Nephron progenitor cell (in vitro differentiated cells): ENCODE measurements around the gene PDE2A.

ENCODE experiments used
- DNase-seq: peaks from one replicate; pipeline ENCODE4 v3.0.0; 2021
- H3K27ac Mint-ChIP-seq: 2 replicates; pipeline ENCODE4 v1.8.0; 2021; ENCODE audit warnings: mild to moderate bottlenecking, moderate library complexity, mixed read lengths
- H3K27me3 Mint-ChIP-seq: 2 replicates; pipeline ENCODE4 v1.8.0; 2021; ENCODE audit warnings: mild to moderate bottlenecking, low read depth, mixed read lengths; ENCODE audit not compliant: poor library complexity
- H3K36me3 Mint-ChIP-seq: 2 replicates; pipeline ENCODE4 v1.8.0; 2021; ENCODE audit warnings: low read depth, mixed read lengths
- H3K4me1 Mint-ChIP-seq: 2 replicates; pipeline ENCODE4 v1.8.0; 2021; ENCODE audit warnings: mixed read lengths
- H3K4me3 Mint-ChIP-seq: 2 replicates; pipeline ENCODE4 v1.8.0; 2021; ENCODE audit warnings: mild to moderate bottlenecking, moderate library complexity, mixed read lengths
- H3K9me3 Mint-ChIP-seq: 2 replicates; pipeline ENCODE4 v1.8.0; 2021; ENCODE audit warnings: mild to moderate bottlenecking, moderate library complexity, mixed read lengths
- TF ChIP-seq, protein P1 (sequence below): fragments of 200-600 bp; sonication (generic); IDR thresholded peaks from 2 replicates; pipeline ENCODE4 v1.5.0; 2021; ENCODE audit warnings: antibody characterized with exemption

Gene PDE2A

DNA sequence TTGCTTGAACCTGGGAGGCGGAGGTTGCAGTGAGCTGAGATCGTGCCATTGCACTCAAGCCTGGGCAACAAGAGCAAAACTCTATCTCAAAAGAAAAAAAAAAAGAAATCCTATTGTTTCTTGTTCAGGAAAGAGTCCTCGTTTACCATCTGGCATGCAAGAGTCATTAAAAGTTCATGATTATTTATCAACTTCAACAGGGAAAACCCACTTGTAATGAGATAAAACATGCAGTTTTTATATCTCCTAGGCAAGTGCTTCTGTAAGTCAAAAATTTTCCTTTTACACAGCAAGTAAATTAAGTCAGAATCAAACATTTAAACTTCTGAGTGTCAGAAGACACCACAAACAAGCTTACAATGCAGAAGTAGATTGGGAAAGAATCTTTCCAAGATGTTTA, 145.2 kb downstream of the PDE2A start:
- TF ChIP-seq, protein P1, sequence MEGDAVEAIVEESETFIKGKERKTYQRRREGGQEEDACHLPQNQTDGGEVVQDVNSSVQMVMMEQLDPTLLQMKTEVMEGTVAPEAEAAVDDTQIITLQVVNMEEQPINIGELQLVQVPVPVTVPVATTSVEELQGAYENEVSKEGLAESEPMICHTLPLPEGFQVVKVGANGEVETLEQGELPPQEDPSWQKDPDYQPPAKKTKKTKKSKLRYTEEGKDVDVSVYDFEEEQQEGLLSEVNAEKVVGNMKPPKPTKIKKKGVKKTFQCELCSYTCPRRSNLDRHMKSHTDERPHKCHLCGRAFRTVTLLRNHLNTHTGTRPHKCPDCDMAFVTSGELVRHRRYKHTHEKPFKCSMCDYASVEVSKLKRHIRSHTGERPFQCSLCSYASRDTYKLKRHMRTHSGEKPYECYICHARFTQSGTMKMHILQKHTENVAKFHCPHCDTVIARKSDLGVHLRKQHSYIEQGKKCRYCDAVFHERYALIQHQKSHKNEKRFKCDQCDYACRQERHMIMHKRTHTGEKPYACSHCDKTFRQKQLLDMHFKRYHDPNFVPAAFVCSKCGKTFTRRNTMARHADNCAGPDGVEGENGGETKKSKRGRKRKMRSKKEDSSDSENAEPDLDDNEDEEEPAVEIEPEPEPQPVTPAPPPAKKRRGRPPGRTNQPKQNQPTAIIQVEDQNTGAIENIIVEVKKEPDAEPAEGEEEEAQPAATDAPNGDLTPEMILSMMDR: no peak
- H3K4me3 Mint-ChIP-seq: no peak overlapping the region
- H3K27me3 Mint-ChIP-seq: peaks cover 11% of the 10 kb centered on the region
- no peak overlapping the region for H3K27ac Mint-ChIP-seq
- DNase-seq: no peak
- no peaks in the 10 kb centered on the region for H3K4me1 Mint-ChIP-seq
- H3K36me3 Mint-ChIP-seq: no peaks in the 10 kb centered on the region
- H3K9me3 Mint-ChIP-seq: peaks cover 5% of the 10 kb centered on the region

DNA sequence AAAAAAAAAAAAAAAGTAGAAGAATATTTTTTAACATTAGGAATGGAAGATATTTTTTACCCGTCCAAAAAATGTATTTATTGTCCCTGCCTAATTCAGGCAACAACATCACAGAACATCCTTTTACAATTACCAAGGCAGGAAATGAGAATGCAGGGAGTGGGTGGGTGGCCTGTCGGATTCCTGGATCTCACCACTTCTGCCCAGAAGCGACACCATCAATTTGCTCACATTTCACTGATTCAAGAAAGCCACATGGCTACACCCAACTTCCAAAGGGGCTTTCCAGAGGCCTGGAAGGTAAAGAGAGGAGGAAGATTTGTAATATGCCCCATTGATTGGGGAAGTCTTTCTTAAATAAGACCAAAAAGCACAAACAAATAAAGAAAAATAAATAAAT, 146.1 kb downstream of the PDE2A start:
- Mint-ChIP-seq H3K4me1 (no peaks in the 10 kb centered on the region), H3K27me3 (peaks cover 12% of the 10 kb centered on the region)

More for the DNA sequence above, 146.1 kb downstream of the PDE2A start:
- no peaks in the 10 kb centered on the region for H3K36me3 Mint-ChIP-seq
- no peak overlapping the region for H3K27ac Mint-ChIP-seq
- no peak for DNase-seq
- peaks cover 5% of the 10 kb centered on the region for H3K9me3 Mint-ChIP-seq
- TF ChIP-seq, protein P1: no peak
- no peak overlapping the region for H3K4me3 Mint-ChIP-seq
